Endodermal cell (in vitro differentiated cells): ENCODE measurements around the gene GH2. TPM values are rescaled to one million over a fixed set of nuclear protein-coding genes. Genes with fewer than 3 reads are reported as not detected.

Source experiments
- DNase-seq: peaks from one replicate; pipeline ENCODE4 v3.0.0-alpha.2; 2017
- H3K27ac ChIP-seq: 2 replicates; pipeline ENCODE4 v1.5.1; 2013; ENCODE audit warnings: mild to moderate bottlenecking, low read depth, low read length, moderate library complexity
- H3K27me3 ChIP-seq: 2 replicates; pipeline ENCODE4 v1.6.1; 2013; ENCODE audit warnings: mild to moderate bottlenecking, low read length, moderate library complexity; ENCODE audit not compliant: insufficient read depth, control insufficient read depth, poor library complexity, severe bottlenecking
- H3K36me3 ChIP-seq: 2 replicates; pipeline ENCODE4 v1.7.0; 2013; ENCODE audit warnings: mild to moderate bottlenecking, low read length, moderate library complexity; ENCODE audit not compliant: control insufficient read depth, insufficient read depth
- H3K4me1 ChIP-seq: one replicate; pipeline ENCODE4 v1.7.0; 2013; ENCODE audit warnings: low read length; ENCODE audit not compliant: control insufficient read depth, insufficient read depth
- H3K4me3 ChIP-seq: 2 replicates; pipeline ENCODE4 v1.5.1; 2013; ENCODE audit warnings: mild to moderate bottlenecking, low read length, moderate library complexity
- H3K9ac ChIP-seq: 2 replicates; pipeline ENCODE4 v1.6.1; 2013; ENCODE audit warnings: mild to moderate bottlenecking, low read length, moderate library complexity; ENCODE audit not compliant: poor library complexity, severe bottlenecking; ENCODE audit errors: extremely low read depth
- H3K9me3 ChIP-seq: 2 replicates; pipeline ENCODE4 v1.6.1; 2013; ENCODE audit warnings: mild to moderate bottlenecking, low read length, moderate library complexity; ENCODE audit not compliant: control insufficient read depth
- H3K27ac Mint-ChIP-seq: 2 replicates; pipeline ENCODE4 v1.8.0; 2020; ENCODE audit warnings: mixed read lengths
- H3K27me3 Mint-ChIP-seq: 2 replicates; pipeline ENCODE4 v1.8.0; 2021; ENCODE audit warnings: mild to moderate bottlenecking, mixed read lengths; ENCODE audit not compliant: insufficient read depth
- H3K36me3 Mint-ChIP-seq: 2 replicates; pipeline ENCODE4 v1.8.0; 2020; ENCODE audit warnings: low read depth, mixed read lengths
- H3K4me1 Mint-ChIP-seq: 2 replicates; pipeline ENCODE4 v1.8.0; 2020; ENCODE audit warnings: mixed read lengths
- H3K4me3 Mint-ChIP-seq: 2 replicates; pipeline ENCODE4 v1.8.0; 2020; ENCODE audit warnings: mild to moderate bottlenecking, moderate library complexity, mixed read lengths
- H3K9me3 Mint-ChIP-seq: 2 replicates; pipeline ENCODE4 v1.8.0; 2020; ENCODE audit warnings: mild to moderate bottlenecking, mixed read lengths
- WGBS, 2 experiments: methylation state at CpG; one replicate each; pipeline versions ENCODE4 v1.1.5 to v1.1.7; 2013; ENCODE audit warnings: missing lambda C conversion rate in 2 of 2, mixed read lengths in 1 of 2; ENCODE audit not compliant: insufficient coverage in 1 of 2, insufficient read length in 1 of 2; 5-methylcytosine and 5-hydroxymethylcytosine counted together
- total RNA-seq, 2 donors: library from RNA; stranded (reverse); fragmentation: NEBNext Ultra II Directional in 1 of 2; extraction: Animal tissue kit (Norgen Biotek cat#: 25700) in 1 of 2; gene quantifications; 2 replicates in 1 of 2; 3 replicates in 1 of 2; pipeline ENCODE4 v1.2.1, GENCODE V29; 2021
- TF ChIP-seq, protein P1 (sequence below): fragments of 200-600 bp; sonication (generic); conservative IDR thresholded peaks from 2 replicates; pipeline ENCODE4 v1.5.0; 2021; ENCODE audit warnings: antibody characterized with exemption, mild to moderate bottlenecking

Gene GH2
- total RNA-seq, 2 donors from 2014 or later, result 0.42 to 0.49 TPM

DNA sequence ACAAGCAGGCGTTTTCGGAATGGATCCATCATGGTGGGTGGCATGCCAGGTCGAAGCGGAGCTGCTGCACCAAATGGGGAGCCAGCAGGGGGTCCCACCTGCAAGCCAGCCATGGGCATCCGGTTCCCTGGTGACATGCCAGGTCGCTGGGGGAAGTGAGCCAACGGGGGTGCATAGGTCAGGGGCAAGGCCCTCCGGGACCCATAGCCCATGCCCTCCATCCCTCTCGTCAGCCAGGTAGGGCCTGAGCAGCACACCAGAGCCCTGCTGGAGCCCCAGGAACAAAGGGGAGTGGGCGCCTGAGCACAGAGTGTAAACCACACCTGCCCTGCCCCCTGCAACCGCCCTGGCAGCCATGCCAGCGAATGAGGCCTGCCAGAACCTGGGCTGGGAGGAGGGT lies 44.3 kb downstream of the GH2 start:
- 92 to 96% methylated on average over 4 to 12 of the region's 12 CpGs for WGBS, 2 experiments
- peaks cover 41% of the 10 kb centered on the region for H3K36me3 Mint-ChIP-seq
- no peaks in the 10 kb centered on the region for H3K27me3 Mint-ChIP-seq
- DNase-seq, result no peak
- no peaks in the 10 kb centered on the region for H3K9me3 Mint-ChIP-seq
- no peaks in the 10 kb centered on the region for H3K27me3 ChIP-seq
- H3K4me3 Mint-ChIP-seq, result no peak overlapping the region
- H3K27ac Mint-ChIP-seq, result no peak overlapping the region
- H3K4me1 ChIP-seq, result peaks cover 10% of the 10 kb centered on the region
- peaks cover 15% of the 10 kb centered on the region for H3K4me1 Mint-ChIP-seq
- no peak overlapping the region for H3K4me3 ChIP-seq
- H3K27ac ChIP-seq, result no peak overlapping the region
- H3K36me3 ChIP-seq, result peaks cover 28% of the 10 kb centered on the region
- H3K9me3 ChIP-seq, result no peaks in the 10 kb centered on the region
- no peak overlapping the region for H3K9ac ChIP-seq
- TF ChIP-seq, protein P1, sequence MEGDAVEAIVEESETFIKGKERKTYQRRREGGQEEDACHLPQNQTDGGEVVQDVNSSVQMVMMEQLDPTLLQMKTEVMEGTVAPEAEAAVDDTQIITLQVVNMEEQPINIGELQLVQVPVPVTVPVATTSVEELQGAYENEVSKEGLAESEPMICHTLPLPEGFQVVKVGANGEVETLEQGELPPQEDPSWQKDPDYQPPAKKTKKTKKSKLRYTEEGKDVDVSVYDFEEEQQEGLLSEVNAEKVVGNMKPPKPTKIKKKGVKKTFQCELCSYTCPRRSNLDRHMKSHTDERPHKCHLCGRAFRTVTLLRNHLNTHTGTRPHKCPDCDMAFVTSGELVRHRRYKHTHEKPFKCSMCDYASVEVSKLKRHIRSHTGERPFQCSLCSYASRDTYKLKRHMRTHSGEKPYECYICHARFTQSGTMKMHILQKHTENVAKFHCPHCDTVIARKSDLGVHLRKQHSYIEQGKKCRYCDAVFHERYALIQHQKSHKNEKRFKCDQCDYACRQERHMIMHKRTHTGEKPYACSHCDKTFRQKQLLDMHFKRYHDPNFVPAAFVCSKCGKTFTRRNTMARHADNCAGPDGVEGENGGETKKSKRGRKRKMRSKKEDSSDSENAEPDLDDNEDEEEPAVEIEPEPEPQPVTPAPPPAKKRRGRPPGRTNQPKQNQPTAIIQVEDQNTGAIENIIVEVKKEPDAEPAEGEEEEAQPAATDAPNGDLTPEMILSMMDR, result no peak

- Histone ChIP-seq H3K27me3 (no peaks in the 10 kb centered on the region), H3K9ac (no peak overlapping the region), H3K4me1 (peaks cover 10% of the 10 kb centered on the region), H3K27ac (no peak overlapping the region), H3K36me3 (peaks cover 34% of the 10 kb centered on the region), H3K4me3 (no peak overlapping the region), H3K9me3 (no peaks in the 10 kb centered on the region)
- no peak for DNase-seq
- H3K4me3 Mint-ChIP-seq, result no peak overlapping the region
- TF ChIP-seq, protein P1, result no peak
- peaks cover 15% of the 10 kb centered on the region for H3K4me1 Mint-ChIP-seq
- H3K27ac Mint-ChIP-seq, result no peak overlapping the region
- no peaks in the 10 kb centered on the region for H3K9me3 Mint-ChIP-seq
- peaks cover 48% of the 10 kb centered on the region for H3K36me3 Mint-ChIP-seq
- no peaks in the 10 kb centered on the region for H3K27me3 Mint-ChIP-seq
- 93 to 94% methylated on average over 7 of the region's 7 CpGs for WGBS, 2 experiments
Observed at GRCh38 chr17:63836811-63837210, 44.9 kb downstream of the GH2 start.

GRCh38 chr17:63835167-63835720 lies 46.5 kb downstream of the GH2 start:
- no peaks in the 10 kb centered on the region for H3K27me3 Mint-ChIP-seq
- DNase-seq, result no peak
- Histone ChIP-seq H3K27me3 (no peaks in the 10 kb centered on the region), H3K9ac (no peak overlapping the region), H3K27ac (no peak overlapping the region), H3K36me3 (peaks cover 50% of the 10 kb centered on the region), H3K4me1 (no peaks in the 10 kb centered on the region), H3K4me3 (no peak overlapping the region), H3K9me3 (no peaks in the 10 kb centered on the region)
- peaks cover 2% of the 10 kb centered on the region for H3K4me1 Mint-ChIP-seq
- TF ChIP-seq, protein P1, result no peak
- peak overlapping the region; percentile 79 for H3K27ac Mint-ChIP-seq
- 38 to 85% methylated on average over 1 to 9 of the region's 9 CpGs for WGBS, 2 experiments
- H3K36me3 Mint-ChIP-seq, result peaks cover 60% of the 10 kb centered on the region
- H3K4me3 Mint-ChIP-seq, result no peak overlapping the region
- no peaks in the 10 kb centered on the region for H3K9me3 Mint-ChIP-seq
